NCI-H82 treated with DMSO at 0.1 percent for 48 hours (cell line): ENCODE data around the gene ACTN1.
"Not testable (repeated sequence)": the region's sequence is repeated elsewhere in the genome, so short reads cannot be mapped to it uniquely, and the experiment has no call there.

Experiments used
- DNase-seq: peaks from one replicate; lab custom pipeline; 2025; ENCODE audit not compliant: unreplicated experiment; lab: John Stamatoyannopoulos, UW

ACTN1 gene

GRCh38 chr14:68871392-68871791 lies 107.7 kb downstream of the ACTN1 start:
- DNase-seq, result no peak

GRCh38 chr14:68866991-68867533 lies 112.0 kb downstream of the ACTN1 start:
- no peak for DNase-seq

DNA sequence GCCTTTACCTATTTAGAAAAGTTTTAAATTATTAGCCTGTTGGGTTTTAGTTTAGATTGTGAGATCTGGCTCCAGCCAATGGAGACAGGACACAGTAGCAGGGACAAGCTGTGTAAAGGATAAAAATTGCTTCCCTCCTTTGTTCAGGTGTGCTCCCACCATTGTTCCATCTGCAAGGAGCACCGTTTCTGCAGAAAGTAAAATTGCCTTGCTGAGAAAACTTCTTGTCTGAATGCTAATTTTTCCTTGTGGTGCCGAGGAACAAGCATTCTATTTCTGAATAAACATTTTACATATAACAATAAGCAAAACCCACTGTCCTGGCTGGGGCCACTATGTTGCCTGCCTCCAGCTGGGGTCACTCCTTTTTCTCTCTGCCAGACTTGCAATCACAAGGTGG lies 113.6 kb downstream of the ACTN1 start:
- no peak for DNase-seq

GRCh38 chr14:68864361-68864750 lies 114.7 kb downstream of the ACTN1 start:
- no peak for DNase-seq

DNA sequence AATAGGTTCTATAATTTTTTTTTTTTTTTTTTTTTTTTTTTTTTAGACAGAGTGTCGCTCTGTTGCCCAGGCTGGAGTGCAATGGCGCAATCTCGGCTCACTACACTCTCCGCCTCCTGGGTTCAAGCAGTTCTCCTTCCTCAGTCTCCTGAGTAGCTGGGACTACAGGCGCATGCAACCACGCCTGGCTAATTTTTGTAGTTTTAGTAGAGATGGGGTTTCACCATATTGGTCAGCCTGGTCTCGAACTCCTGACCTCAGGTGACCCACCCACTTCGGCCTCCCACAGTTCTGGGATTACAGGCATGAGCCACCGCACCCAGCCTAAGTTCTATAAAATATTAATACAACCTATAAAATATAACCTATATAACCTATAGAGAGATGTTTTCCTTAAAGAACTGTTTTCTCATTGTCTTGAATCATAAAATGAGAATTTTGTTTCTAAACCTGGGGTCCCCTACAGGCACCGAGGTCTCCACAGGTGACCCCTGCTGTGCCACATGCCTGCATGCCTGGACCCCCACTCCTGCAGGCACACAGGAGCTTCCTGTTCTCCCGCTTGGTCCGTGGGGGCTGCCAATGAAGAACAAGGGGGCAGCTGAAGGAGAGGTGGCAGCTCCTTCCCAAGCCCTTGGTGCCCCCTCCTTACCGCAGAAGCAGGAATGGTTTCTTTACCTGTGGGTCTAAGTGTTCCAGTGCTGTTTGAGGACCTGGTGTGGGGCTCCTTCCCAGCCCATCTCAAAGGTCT lies 115.3 kb downstream of the ACTN1 start:
- DNase-seq, result no peak

- no peak for DNase-seq
Observed at GRCh38 chr14:68862954-68863594, 116.0 kb downstream of the ACTN1 start.

DNA sequence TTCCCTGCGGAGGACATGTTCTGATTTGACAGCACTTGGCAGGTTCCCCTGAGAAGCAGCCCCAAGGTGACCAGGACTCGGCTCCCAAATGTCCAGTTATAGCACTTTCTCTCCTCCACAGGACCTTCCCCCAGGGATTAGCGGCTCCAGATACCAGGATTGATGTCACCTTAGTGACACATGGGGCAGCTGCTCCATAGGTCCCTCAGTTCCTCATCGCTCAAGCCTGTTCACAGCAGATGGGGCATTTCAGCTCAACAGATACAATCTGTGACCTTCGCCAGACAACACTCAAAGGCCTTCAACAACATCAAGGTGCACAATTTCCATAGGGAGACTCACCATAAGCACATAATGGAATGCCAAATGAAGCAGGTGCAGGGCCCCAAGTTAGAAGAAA lies 118.3 kb downstream of the ACTN1 start:
- no peak for DNase-seq

DNA sequence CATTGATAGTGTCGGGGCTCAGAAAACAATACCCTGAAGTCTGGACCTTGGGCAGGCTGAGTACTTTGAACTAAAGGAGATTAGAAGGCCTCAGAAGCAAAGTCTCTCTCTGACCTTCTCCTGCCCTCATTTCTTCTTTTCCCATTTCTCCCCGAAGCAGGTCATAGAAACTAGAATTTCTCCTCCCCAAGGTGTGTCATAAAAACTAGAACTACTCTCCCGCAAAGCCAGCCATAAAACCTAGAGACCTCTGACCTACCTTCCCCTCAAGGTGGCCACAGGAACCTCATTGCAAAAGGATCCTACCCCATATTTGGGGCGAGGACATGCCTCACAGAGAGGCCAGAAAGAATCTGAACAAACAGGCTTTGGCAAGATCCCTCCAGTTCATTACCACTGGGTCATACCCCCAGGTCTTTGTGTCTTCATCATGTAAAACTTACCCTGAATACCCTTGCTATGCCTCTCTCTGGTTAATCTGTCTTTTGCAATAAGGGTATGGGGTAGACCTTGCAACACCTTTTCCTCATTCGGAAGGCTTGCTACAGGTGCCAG lies 121.5 kb downstream of the ACTN1 start:
- no peak for DNase-seq

- DNase-seq, result no peak
Observed at GRCh38 chr14:68856572-68856971, 122.5 kb downstream of the ACTN1 start.

- DNase-seq, result no peak
Observed at GRCh38 chr14:68854421-68854820, 124.7 kb downstream of the ACTN1 start.

GRCh38 chr14:68853749-68854148 lies 125.4 kb downstream of the ACTN1 start:
- DNase-seq, result no peak

- not testable (repeated sequence) for DNase-seq
Observed at GRCh38 chr14:68852493-68852892, 126.6 kb downstream of the ACTN1 start.

DNA sequence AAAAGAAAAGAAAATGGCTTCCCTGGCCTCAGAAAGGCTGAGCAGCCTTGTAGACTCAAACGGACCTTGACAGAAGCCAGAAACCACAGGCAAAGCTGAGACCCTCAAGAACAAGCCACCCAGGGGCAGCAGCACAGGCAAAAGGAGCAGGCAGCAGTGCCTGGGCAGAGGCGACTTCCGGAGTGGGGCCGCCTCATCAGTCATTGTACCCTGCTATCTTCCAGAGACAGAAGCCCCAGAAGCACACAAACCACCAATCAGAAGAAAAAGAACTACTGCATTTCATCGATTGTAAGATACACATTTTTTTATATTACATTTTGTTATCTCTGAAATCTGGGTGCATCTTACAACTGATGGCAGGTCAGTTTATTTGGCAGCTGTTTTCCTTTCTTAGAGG lies 128.0 kb downstream of the ACTN1 start:
- DNase-seq, result no peak

- no peak for DNase-seq
Observed at GRCh38 chr14:68849416-68849815, 129.7 kb downstream of the ACTN1 start.

DNA sequence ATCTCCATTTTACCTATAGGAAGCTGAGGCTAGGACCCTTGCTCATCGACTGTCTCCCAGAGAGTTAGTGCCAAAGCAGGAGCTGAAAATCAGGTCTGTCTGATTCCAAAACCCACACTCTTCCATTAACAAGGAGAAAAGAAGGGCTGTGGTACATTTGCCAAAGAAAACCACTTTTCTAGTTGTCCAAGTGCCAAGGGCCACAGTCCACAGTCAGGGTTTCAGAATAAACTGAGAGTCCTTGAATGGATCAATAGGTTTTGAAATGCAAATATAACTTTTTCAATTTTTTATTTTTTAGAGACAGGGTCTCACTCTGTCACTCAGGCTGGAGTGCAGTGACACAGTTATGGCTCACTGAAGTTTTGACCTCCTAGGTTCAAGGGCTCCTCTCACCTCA lies 130.8 kb downstream of the ACTN1 start:
- DNase-seq, result no peak

DNA sequence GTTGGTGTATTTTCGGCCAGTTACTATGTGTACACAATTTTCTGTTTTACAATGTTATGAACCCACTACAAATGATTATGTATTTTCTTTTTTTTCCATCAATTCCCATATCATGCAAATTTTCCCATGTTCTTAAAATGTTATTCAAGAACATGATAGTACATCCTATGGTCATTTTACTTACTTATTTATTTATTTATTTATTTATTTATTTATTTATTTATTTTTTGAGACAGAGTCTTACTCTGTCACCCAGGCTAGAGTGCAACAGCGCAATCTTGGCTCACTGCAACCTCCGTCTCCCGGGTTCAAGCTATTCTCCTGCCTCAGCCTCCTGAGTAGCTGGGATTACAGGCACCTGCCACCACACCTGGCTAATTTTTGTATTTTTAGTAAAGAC lies 131.5 kb downstream of the ACTN1 start:
- DNase-seq, result not testable (repeated sequence)

- DNase-seq, result no peak
Observed at GRCh38 chr14:68846466-68846865, 132.6 kb downstream of the ACTN1 start.

GRCh38 chr14:68844210-68844545 lies 134.9 kb downstream of the ACTN1 start:
- DNase-seq, result no peak

- DNase-seq, result peak; percentile 14
Observed at GRCh38 chr14:68843471-68844209, 135.5 kb downstream of the ACTN1 start.

DNA sequence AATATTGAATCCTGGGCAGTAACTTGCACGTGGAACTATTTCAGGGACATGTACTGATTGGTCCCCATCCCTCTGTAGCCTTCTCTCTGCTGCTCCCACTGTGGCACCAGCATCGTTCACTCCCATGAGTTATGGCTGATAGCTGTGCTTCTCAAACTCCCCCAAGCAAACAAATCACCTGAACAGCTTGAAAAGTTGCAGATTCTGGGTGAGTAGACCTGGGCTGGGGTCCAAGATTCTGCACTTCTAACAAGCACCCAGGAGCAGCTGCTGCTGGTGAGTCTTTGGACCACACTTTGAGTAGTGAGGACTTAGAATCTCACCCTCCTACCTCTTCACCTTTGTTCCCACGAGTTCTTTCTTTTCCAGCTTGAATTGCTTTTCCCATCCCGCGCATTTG lies 136.8 kb downstream of the ACTN1 start:
- no peak for DNase-seq

DNA sequence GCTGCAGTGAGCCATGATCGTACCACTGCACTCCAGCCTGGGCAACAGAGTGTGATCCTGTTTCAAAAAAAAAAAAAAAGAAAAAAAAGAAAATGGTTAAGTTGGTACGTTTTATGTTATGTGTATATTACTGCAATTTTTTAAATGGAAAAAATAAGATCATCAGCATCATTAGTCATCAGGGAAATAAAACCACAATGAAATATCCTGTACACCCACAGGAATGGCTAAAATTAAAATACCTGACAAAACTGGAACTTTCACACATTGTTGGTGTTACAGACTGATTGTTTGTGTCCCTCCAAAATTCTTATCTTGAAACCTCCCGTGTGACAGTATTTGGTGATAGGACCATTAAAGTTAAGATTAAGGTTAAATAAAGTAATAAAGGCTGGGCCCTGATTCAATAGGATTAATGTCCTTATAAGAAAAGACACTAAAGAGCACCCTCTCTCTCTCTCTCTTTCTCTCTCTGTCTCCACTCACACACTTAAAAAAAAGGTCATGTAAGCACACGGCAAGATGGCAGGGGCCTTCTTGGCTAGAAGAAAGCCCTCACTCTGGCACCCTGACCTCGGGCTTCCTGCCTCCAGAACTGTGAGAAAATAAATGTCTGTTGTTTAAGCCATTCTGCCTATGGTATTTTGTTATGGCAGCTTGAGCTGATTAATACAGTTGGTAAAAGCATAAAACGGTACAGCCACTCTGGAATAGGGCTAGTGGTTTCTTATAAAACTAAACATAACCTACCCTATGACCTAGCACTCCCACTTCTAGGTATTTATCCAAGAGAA lies 137.9 kb downstream of the ACTN1 start:
- no peak for DNase-seq
